SHP77 treated with DMSO at 0.1 percent for 48 hours (cell line): ENCODE data around the gene ELOA.
"Not testable (repeated sequence)": the region's sequence is repeated elsewhere in the genome, so short reads cannot be mapped to it uniquely, and the experiment has no call there.

ENCODE experiments used
- DNase-seq: peaks from one replicate; lab custom pipeline; 2025; lab: John Stamatoyannopoulos, UW

The ELOA gene

GRCh38 chr1:23800400-23801337 is 57.4 kb downstream of the ELOA start, which contains the start of gene GALE:
Gene GALE, minus strand, starts transcription at chr1:23800754. Its CDS starts 1,747 bp downstream, at chr1:23799007.
- peak; percentile 72 for DNase-seq

DNA sequence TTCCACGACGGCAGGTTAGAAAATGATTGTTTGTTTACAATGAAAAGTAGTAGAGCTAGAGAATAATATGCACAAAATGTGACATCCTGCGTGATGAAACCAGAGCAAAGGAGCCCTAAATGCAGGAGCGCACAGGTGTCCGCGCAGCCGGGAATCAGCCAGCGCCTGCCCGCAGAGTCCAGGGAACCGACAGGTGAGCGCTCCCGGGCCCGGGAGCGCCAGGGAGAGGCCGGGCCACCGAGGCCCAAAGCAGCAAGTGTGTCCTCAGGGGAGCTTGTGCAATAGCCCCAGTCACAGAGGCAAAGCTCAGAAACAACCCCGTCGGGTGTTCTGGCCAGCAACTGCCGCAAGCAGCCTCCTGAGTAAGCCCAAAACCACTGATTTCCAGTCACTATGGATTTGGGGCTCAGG is 58.1 kb downstream of the ELOA start:
- no peak for DNase-seq

GRCh38 chr1:23801876-23802275 is 58.6 kb downstream of the ELOA start:
- DNase-seq: no peak

DNA sequence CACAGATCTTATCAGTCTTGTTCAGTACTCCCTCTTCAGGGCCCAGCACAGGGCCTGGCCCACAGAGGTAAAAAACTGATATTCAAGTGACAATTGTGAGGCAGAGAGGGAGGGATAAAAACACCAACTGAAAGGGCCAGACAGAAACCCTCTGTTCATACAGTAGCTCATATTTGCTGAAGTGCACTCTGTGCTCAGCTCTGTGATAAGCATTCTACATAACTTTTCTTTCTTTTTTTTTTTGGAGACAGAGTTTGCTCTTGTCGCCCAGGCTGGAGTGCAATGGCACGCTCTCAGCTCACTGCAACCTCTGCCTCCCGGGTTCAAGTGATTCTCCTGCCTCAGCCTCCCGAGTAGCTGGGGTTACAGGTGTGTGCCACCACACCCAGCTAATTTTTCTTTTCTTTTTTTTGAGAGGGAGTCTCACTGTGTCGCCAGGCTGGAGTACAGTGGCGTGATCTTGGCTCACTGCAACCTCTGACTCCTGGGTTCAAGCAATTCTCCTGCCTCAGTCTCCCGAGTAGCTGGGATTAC is 59.6 kb downstream of the ELOA start:
- DNase-seq: not testable (repeated sequence)

GRCh38 chr1:23803674-23804073 is 60.4 kb downstream of the ELOA start:
- DNase-seq: no peak

DNA sequence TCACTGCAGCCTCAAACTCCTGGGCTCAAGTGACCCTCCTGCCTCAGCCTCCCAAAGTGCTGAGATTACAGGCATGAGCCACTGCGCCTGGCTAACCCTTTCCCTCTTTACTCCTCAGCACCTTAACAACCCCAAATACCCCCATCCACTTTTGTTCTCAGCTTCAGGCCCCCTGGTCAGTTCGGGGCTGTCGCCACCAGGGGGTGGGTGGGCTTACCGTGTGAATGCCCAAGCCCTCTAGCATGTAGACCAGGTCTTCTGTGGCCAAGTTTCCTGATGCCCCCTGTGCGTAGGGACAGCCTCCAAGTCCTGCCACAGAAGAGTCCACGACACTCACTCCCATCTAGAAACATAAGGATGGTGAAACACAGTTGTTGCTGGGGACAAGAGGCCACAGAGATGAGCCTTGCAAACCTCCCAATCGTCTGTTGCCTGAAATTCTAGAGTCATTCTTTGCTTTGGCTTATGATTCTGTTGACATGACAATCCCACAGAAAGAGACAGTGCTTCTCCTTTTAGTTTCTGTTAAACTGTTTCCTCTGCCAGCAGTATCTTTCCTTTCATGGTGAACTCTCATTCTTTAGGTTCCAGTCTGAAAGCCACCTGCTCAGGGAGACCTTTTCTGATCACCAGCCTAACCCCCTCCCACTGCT is 61.0 kb downstream of the ELOA start:
- no peak for DNase-seq

GRCh38 chr1:23805025-23805424 is 61.8 kb downstream of the ELOA start:
- no peak for DNase-seq

DNA sequence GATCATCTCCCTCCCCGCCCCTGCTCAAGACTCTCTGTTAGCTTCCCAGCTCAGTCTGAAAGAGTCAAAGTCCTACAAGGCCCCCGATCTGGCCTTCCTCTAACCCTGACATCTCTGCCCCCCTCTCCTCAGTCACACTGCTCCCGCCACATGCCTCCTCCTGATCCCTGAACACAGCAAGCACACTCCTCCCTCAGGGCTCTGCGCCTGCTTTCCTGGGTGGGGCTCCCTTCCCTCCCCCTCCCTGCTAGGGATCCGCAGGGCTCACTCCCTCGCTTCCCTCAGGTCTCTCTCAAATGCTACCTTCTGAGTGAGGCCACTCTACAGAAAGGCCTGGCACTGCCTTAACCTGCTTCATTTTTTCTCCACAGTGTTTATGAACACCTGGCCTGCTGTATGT is 63.0 kb downstream of the ELOA start:
- DNase-seq: no peak

DNA sequence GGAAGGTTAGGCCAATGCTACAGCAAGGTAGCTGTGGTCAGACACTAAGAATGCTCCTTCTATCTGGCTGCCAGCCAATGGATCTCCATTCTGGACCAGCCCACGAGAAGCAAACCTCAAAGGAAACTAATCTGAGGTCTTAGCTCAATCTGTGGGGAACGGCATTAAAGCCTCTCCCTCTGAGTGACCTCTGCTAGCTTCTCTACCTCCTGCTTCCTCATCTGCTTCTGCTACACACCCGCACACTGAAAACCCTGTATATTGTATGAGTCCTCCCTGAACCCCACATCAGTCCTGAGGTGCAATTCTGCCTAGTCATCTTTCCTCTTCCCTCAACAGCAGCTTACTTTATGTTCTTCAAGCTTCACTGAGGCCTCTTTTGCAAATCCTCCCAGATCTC is 64.2 kb downstream of the ELOA start:
- no peak for DNase-seq

DNA sequence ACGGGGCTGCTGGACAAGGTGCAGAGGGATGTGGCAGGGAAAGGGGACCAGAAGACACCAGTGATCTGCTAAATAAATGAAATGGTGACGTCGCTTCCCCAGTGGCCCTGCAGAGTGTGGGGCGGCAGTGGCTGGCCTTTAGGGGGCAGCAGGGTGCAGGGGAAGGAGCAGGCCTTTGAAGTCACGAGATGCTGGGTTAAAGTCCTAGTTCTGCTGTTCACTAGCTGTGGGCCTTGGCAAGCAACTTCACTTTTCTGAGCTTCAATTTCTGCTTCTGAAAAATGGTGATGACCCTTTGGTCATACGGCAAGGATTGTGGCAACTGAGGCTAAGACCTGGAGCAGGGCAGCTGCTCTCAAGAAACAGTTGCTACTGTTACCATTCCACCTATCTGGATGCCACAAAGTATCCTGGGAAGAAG is 66.5 kb downstream of the ELOA start:
- peak; percentile 72 for DNase-seq

GRCh38 chr1:23810818-23811540 is 67.7 kb downstream of the ELOA start:
- DNase-seq: no peak
